CD14-positive monocyte (primary cell): ENCODE measurements around the gene NUMBL. TPM values are rescaled to one million over a fixed set of nuclear protein-coding genes. Genes with fewer than 3 reads are reported as not detected.

Source experiments
- DNase-seq, 3 donors: peaks; one replicate each; pipeline ENCODE4 v3.0.0-alpha.2; 2011 to 2022
- H2AFZ ChIP-seq: 2 replicates; pipeline ENCODE4 v1.6.0; 2012; ENCODE audit warnings: mild to moderate bottlenecking, low read depth, low read length, inconsistent platforms; ENCODE audit not compliant: insufficient read depth, poor library complexity, severe bottlenecking
- H3K27ac ChIP-seq, 2 donors: 1 replicate in 1 of 2; 2 replicates in 1 of 2; pipeline ENCODE4 v1.5.1; 2012 to 2013; ENCODE audit warnings: low read length in 2 of 2, control low read depth in 1 of 2, inconsistent platforms in 1 of 2, low read depth in 1 of 2, mild to moderate bottlenecking in 1 of 2
- H3K27me3 ChIP-seq, 2 donors: one replicate each; pipeline versions ENCODE4 v1.6.0 to v1.6.1; 2011 to 2013; ENCODE audit warnings: low read length in 2 of 2; ENCODE audit not compliant: control insufficient read depth in 2 of 2, insufficient read depth in 2 of 2
- H3K36me3 ChIP-seq, 2 donors: replicated peaks in 1 of 2; 1 replicate in 1 of 2; 2 replicates in 1 of 2; pipeline versions ENCODE4 v1.5.1 to v1.6.1; 2012 to 2013; ENCODE audit warnings: low read length in 2 of 2, control low read depth in 1 of 2, inconsistent platforms in 1 of 2, mild to moderate bottlenecking in 1 of 2; ENCODE audit not compliant: insufficient read depth in 2 of 2, control insufficient read depth in 1 of 2
- H3K4me1 ChIP-seq, 2 donors: 1 replicate in 1 of 2; 2 replicates in 1 of 2; pipeline versions ENCODE4 v1.5.1 to v1.6.1; 2012 to 2013; ENCODE audit warnings: low read length in 2 of 2, control low read depth in 1 of 2, inconsistent platforms in 1 of 2, mild to moderate bottlenecking in 1 of 2, moderate library complexity in 1 of 2; ENCODE audit not compliant: insufficient read depth in 2 of 2, control insufficient read depth in 1 of 2
- H3K4me2 ChIP-seq: replicated peaks from 2 replicates; pipeline ENCODE3; 2012; ENCODE audit warnings: low read length, moderate library complexity, mild to moderate bottlenecking; ENCODE audit not compliant: poor library complexity, severe bottlenecking; ENCODE audit errors: extremely low read depth
- H3K4me3 ChIP-seq, 3 experiments: fragments of 200-600 bp in 1 of 3; sonication (generic) in 1 of 3; replicated peaks in 1 of 3; 1 replicate in 2 of 3; 2 replicates in 1 of 3; pipeline ENCODE4 v1.5.1; 2011 to 2013; ENCODE audit warnings: low read length in 3 of 3, mild to moderate bottlenecking in 3 of 3, control low read depth in 2 of 3, low read depth in 2 of 3, inconsistent platforms in 1 of 3, moderate library complexity in 1 of 3
- H3K79me2 ChIP-seq: 2 replicates; pipeline ENCODE4 v1.6.0; 2012; ENCODE audit warnings: mild to moderate bottlenecking, control low read depth, inconsistent platforms, low read length, moderate library complexity; ENCODE audit not compliant: insufficient read depth
- H3K9ac ChIP-seq: 2 replicates; pipeline ENCODE4 v1.6.0; 2017; ENCODE audit warnings: low read length, mild to moderate bottlenecking; ENCODE audit not compliant: insufficient read depth, poor library complexity, severe bottlenecking
- H3K9me3 ChIP-seq, 2 donors: replicated peaks in 1 of 2; 1 replicate in 1 of 2; 2 replicates in 1 of 2; pipeline versions ENCODE4 v1.5.1 to v1.6.1; 2012 to 2013; ENCODE audit warnings: low read length in 2 of 2, control low read depth in 1 of 2; ENCODE audit not compliant: control insufficient read depth in 1 of 2, insufficient read depth in 1 of 2
- H4K20me1 ChIP-seq: 2 replicates; pipeline ENCODE4 v1.6.0; 2012; ENCODE audit warnings: mild to moderate bottlenecking, low read length, control low read depth, moderate library complexity; ENCODE audit not compliant: insufficient read depth
- H3K27ac Mint-ChIP-seq, 7 donors: one replicate each; pipeline ENCODE4 v1.8.0; 2020; ENCODE audit warnings: mild to moderate bottlenecking in 7 of 7, mixed read lengths in 7 of 7, moderate library complexity in 6 of 7, inconsistent platforms in 2 of 7
- H3K27me3 Mint-ChIP-seq, 3 donors: one replicate each; pipeline ENCODE4 v1.8.0; 2021 to 2022; ENCODE audit warnings: low read depth in 3 of 3, mild to moderate bottlenecking in 3 of 3, mixed read lengths in 3 of 3, moderate library complexity in 3 of 3, inconsistent platforms in 1 of 3
- H3K36me3 Mint-ChIP-seq, 2 donors: one replicate each; pipeline ENCODE4 v1.8.0; 2020; ENCODE audit warnings: mixed read lengths in 2 of 2, inconsistent platforms in 1 of 2, mild to moderate bottlenecking in 1 of 2
- H3K4me1 Mint-ChIP-seq: one replicate; pipeline ENCODE4 v1.8.0; 2020; ENCODE audit warnings: mild to moderate bottlenecking, mixed read lengths
- H3K4me3 Mint-ChIP-seq, 2 donors: one replicate each; pipeline ENCODE4 v1.8.0; 2020; ENCODE audit warnings: mild to moderate bottlenecking in 2 of 2, mixed read lengths in 2 of 2, moderate library complexity in 1 of 2
- H3K9me3 Mint-ChIP-seq, 7 donors: one replicate each; pipeline ENCODE4 v1.8.0; 2020 to 2022; ENCODE audit warnings: mixed read lengths in 7 of 7, mild to moderate bottlenecking in 6 of 7, moderate library complexity in 6 of 7, inconsistent platforms in 2 of 7
- WGBS: methylation state at CpG from one replicate; pipeline ENCODE4 v1.1.5; 2013; ENCODE audit warnings: missing lambda C conversion rate; ENCODE audit not compliant: insufficient coverage; 5-methylcytosine and 5-hydroxymethylcytosine counted together
- intact Hi-C, 2 donors: fragments of 100-400 bp; cut with micrococcal nuclease; formaldehyde crosslinking; loops; one replicate each; pipeline versions ENCODE4 v1.15.0 to v1.15.1; 2023
- polyA plus RNA-seq, 3 donors: library from polyadenylated mRNA; depleted of rRNA in 1 of 3; unstranded in 2 of 3; stranded (reverse) in 1 of 3; fragments of 300-500 nt in 2 of 3; fragments of >200 nt in 1 of 3; fragmentation: Illumina TruSeq in 2 of 3; gene quantifications; 1 replicate in 2 of 3; 2 replicates in 1 of 3; pipeline ENCODE4 v1.2.3, GENCODE V29; 2012 to 2021
- TF ChIP-seq, protein P1 (sequence below): fragments of 200-600 bp; IDR thresholded peaks from one replicate; pipeline ENCODE4 v1.8.0; 2022; ENCODE audit warnings: antibody characterized with exemption, mild to moderate bottlenecking

Gene NUMBL
- polyA plus RNA-seq, 3 donors = 0.12 to 7.2 (median 0.45) TPM

- TF ChIP-seq, protein P1, sequence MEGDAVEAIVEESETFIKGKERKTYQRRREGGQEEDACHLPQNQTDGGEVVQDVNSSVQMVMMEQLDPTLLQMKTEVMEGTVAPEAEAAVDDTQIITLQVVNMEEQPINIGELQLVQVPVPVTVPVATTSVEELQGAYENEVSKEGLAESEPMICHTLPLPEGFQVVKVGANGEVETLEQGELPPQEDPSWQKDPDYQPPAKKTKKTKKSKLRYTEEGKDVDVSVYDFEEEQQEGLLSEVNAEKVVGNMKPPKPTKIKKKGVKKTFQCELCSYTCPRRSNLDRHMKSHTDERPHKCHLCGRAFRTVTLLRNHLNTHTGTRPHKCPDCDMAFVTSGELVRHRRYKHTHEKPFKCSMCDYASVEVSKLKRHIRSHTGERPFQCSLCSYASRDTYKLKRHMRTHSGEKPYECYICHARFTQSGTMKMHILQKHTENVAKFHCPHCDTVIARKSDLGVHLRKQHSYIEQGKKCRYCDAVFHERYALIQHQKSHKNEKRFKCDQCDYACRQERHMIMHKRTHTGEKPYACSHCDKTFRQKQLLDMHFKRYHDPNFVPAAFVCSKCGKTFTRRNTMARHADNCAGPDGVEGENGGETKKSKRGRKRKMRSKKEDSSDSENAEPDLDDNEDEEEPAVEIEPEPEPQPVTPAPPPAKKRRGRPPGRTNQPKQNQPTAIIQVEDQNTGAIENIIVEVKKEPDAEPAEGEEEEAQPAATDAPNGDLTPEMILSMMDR = no peak
- Histone ChIP-seq H3K4me1 (peaks cover 38 to 46% of the 10 kb centered on the region in 2 donors), H3K27ac (peak overlapping the region in 1 of 2 donors; percentile 96), H3K4me2 (peak overlapping the region; percentile 87), H3K27me3 (no peaks in the 10 kb centered on the region), H3K36me3 (peaks cover 11 to 32% of the 10 kb centered on the region in 2 donors), H3K9ac (no peak overlapping the region), H3K79me2 (peaks cover 32% of the 10 kb centered on the region), H3K9me3 (no peaks in the 10 kb centered on the region), H3K4me3 (peak overlapping the region in 1 of 3 experiments; percentile 91), H2AFZ (peak overlapping the region; percentile 96), H4K20me1 (no peaks in the 10 kb centered on the region)
- 100% methylated on average over 1 of the region's 11 CpGs for WGBS
- H3K4me3 Mint-ChIP-seq = peak overlapping the region in 1 of 2 donors; percentile 88
- peak overlapping the region in 5 of 7 donors; percentile 23 to 98 (median 79) for H3K27ac Mint-ChIP-seq
- peaks cover 0 to 3% (median 0%) of the 10 kb centered on the region in 7 donors for H3K9me3 Mint-ChIP-seq
- H3K4me1 Mint-ChIP-seq = peaks cover 53% of the 10 kb centered on the region
- DNase-seq = no peak
- intact Hi-C loops = loop anchor here (2.0 kb wide), 2 partner anchors 35 to 63 kb away; no protein-coding TSS in a partner anchor
- peaks cover 33 to 47% of the 10 kb centered on the region in 2 donors for H3K36me3 Mint-ChIP-seq
- peaks cover 0 to 8% (median 5%) of the 10 kb centered on the region in 3 donors for H3K27me3 Mint-ChIP-seq
These were observed 23.5 kb upstream of the NUMBL start for GRCh38 chr19:40713939-40714338.

DNA sequence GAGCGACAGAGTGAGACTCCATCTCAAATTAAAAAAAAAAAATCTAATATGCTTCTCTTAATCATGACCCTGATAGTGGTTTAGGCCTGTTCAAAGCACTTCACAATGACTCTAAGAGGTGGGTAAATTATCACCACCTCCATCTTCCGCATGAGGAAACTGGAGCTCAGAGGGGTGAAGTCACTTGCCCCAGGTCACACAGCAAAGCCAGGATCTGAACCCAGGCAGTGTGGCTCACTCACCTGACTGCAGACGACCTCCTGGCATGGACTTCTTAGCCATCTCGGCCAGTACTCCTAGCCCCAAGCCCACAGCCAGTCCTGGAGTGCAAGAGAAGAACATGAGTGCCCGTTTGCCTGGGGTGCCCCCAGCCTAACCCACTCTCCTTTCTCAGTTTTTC, 19.4 kb upstream of the NUMBL start:
- H3K36me3 Mint-ChIP-seq = peaks cover 63 to 85% of the 10 kb centered on the region in 2 donors
- Histone ChIP-seq H3K4me3 (no peak overlapping the region), H3K9ac (no peak overlapping the region), H3K79me2 (peaks cover 10% of the 10 kb centered on the region), H3K27ac (no peak overlapping the region), H3K36me3 (peaks cover 41 to 72% of the 10 kb centered on the region in 2 donors), H4K20me1 (no peaks in the 10 kb centered on the region), H3K27me3 (no peaks in the 10 kb centered on the region), H3K4me1 (peaks cover 5 to 11% of the 10 kb centered on the region in 2 donors), H2AFZ (no peak overlapping the region), H3K9me3 (no peaks in the 10 kb centered on the region), H3K4me2 (no peak overlapping the region)
- peaks cover 20% of the 10 kb centered on the region for H3K4me1 Mint-ChIP-seq
- H3K4me3 Mint-ChIP-seq = no peak overlapping the region
- H3K27ac Mint-ChIP-seq = peak overlapping the region in 3 of 7 donors; percentile 26 to 55 (median 32)
- DNase-seq = no peak
- H3K9me3 Mint-ChIP-seq = no peaks in the 10 kb centered on the region
- intact Hi-C loops = no loop called here
- peaks cover 0 to 1% (median 1%) of the 10 kb centered on the region in 3 donors for H3K27me3 Mint-ChIP-seq
- TF ChIP-seq, protein P1 = no peak
- WGBS = 90% methylated on average over 3 of the region's 5 CpGs
